Lung (tissue), 12 donors: ENCODE measurements around the gene C16orf54. TPM values are rescaled to one million over a fixed set of nuclear protein-coding genes. Genes with fewer than 3 reads are reported as not detected.
"Not testable (repeated sequence)": the region's sequence is repeated elsewhere in the genome, so short reads cannot be mapped to it uniquely, and the experiment has no call there.

Source experiments
- ATAC-seq: fragments of 200-7000 bp; cut with Tn5 transposase; one replicate; pipeline ENCODE4 v1.9.1; 2020; ENCODE audit warnings: moderate number of reproducible peaks; ENCODE audit not compliant: insufficient read depth, low FRiP score
- DNase-seq, 3 donors: peaks; one replicate each; pipeline ENCODE4 v3.0.0-alpha.2; 2013 to 2017
- H3K27ac ChIP-seq, 2 donors: one replicate each; pipeline ENCODE4 v1.5.1; 2013; ENCODE audit warnings: mild to moderate bottlenecking in 2 of 2, moderate library complexity in 2 of 2, control low read depth in 1 of 2, inconsistent platforms in 1 of 2, low read depth in 1 of 2, low read length in 1 of 2
- H3K27me3 ChIP-seq, 3 donors: one replicate each; pipeline ENCODE4 v1.5.1; 2013; ENCODE audit warnings: low read length in 2 of 3; ENCODE audit not compliant: control insufficient read depth in 3 of 3, insufficient read depth in 3 of 3
- H3K36me3 ChIP-seq, 4 donors: one replicate each; pipeline ENCODE4 v1.5.1; 2013; ENCODE audit warnings: low read length in 4 of 4, mild to moderate bottlenecking in 1 of 4, moderate library complexity in 1 of 4; ENCODE audit not compliant: control insufficient read depth in 4 of 4, insufficient read depth in 4 of 4
- H3K4me1 ChIP-seq, 5 donors: one replicate each; pipeline ENCODE4 v1.5.1; 2013; ENCODE audit warnings: low read length in 5 of 5, mild to moderate bottlenecking in 2 of 5, moderate library complexity in 1 of 5; ENCODE audit not compliant: control insufficient read depth in 5 of 5, insufficient read depth in 5 of 5
- H3K4me3 ChIP-seq: one replicate; pipeline ENCODE4 v1.5.1; 2013; ENCODE audit warnings: mild to moderate bottlenecking, control low read depth, moderate library complexity
- H3K9ac ChIP-seq, 2 donors: one replicate each; pipeline ENCODE4 v1.5.1; 2013; ENCODE audit warnings: low read length in 2 of 2, control low read depth in 1 of 2; ENCODE audit not compliant: insufficient read depth in 1 of 2
- H3K9me3 ChIP-seq, 4 donors: one replicate each; pipeline ENCODE4 v1.5.1; 2013; ENCODE audit warnings: low read length in 3 of 4, mild to moderate bottlenecking in 1 of 4, moderate library complexity in 1 of 4; ENCODE audit not compliant: control insufficient read depth in 4 of 4, insufficient read depth in 3 of 4
- CTCF ChIP-seq: IDR thresholded peaks from 2 replicates; pipeline ENCODE4 v1.5.1; 2012; ENCODE audit warnings: mild to moderate bottlenecking; ENCODE audit errors: control extremely low read depth, extremely low read depth
- WGBS, 2 donors: extraction: QIAGEN DNeasy Blood & Tissue Kit; methylation state at CpG; one replicate each; pipeline ENCODE4 v1.1.7; 2013; 5-methylcytosine and 5-hydroxymethylcytosine counted together
- polyA plus RNA-seq, 2 donors: library from polyadenylated mRNA; stranded (reverse); fragments of 200-250 nt; gene quantifications; one replicate each; pipeline ENCODE4 v1.2.1, GENCODE V29; 2013
- total RNA-seq, 2 donors: library from RNA; depleted of rRNA in 1 of 2; stranded (reverse); fragments of >200 nt in 1 of 2; gene quantifications; one replicate each; pipeline ENCODE4 v1.2.1, GENCODE V29; 2014 to 2021
- donor health status: control.
- donor health status: control.
- donor health status: Bipolar disorder and iron deficiency.
- donor health status: healthy.
- donor health status: DM: yes; HTN: yes; CAD: no.

Gene C16orf54
- total and polyA plus RNA-seq, 4 donors, result 2.8 to 9.1 (median 4.5) TPM

GRCh38 chr16:29743475-29743826 is 2.3 kb downstream of the C16orf54 start:
- no peak overlapping the region for H3K4me3 ChIP-seq
- WGBS, 2 donors, result 65 to 84% methylated on average over 5 of the region's 5 CpGs
- no peaks in the 10 kb centered on the region for H3K36me3 ChIP-seq
- no peak for TF ChIP-seq CTCF
- no peak for ATAC-seq
- H3K27me3 ChIP-seq, result no peaks in the 10 kb centered on the region
- H3K9ac ChIP-seq, result no peak overlapping the region
- H3K4me1 ChIP-seq, result no peaks in the 10 kb centered on the region
- DNase-seq, result no peak
- no peak overlapping the region for H3K27ac ChIP-seq
- no peaks in the 10 kb centered on the region for H3K9me3 ChIP-seq

- no peaks in the 10 kb centered on the region for H3K9me3 ChIP-seq
- H3K4me1 ChIP-seq, result no peaks in the 10 kb centered on the region
- no peak overlapping the region for H3K9ac ChIP-seq
- no peak overlapping the region for H3K4me3 ChIP-seq
- H3K27ac ChIP-seq, result no peak overlapping the region
- WGBS, 2 donors, result 70 to 85% methylated on average over 7 of the region's 7 CpGs
- ATAC-seq (no peak), DNase-seq (no peak)
- H3K36me3 ChIP-seq, result no peaks in the 10 kb centered on the region
- H3K27me3 ChIP-seq, result no peaks in the 10 kb centered on the region
- no peak for TF ChIP-seq CTCF
These were observed 3.0 kb downstream of the C16orf54 start for GRCh38 chr16:29742683-29743275.

GRCh38 chr16:29740630-29741015 is 5.2 kb downstream of the C16orf54 start:
- H3K4me1 ChIP-seq, H3K9ac ChIP-seq, H3K36me3 ChIP-seq, H3K9me3 ChIP-seq, DNase-seq, H3K27me3 ChIP-seq, H3K4me3 ChIP-seq, H3K27ac ChIP-seq, ATAC-seq: not testable (repeated sequence)
- 33 to 53% methylated on average over 11 of the region's 11 CpGs for WGBS, 2 donors

GRCh38 chr16:29739927-29740629 is 5.7 kb downstream of the C16orf54 start:
- H3K27ac ChIP-seq, H3K4me3 ChIP-seq: not testable (repeated sequence)

More at GRCh38 chr16:29739927-29740629, 5.7 kb downstream of the C16orf54 start:
- not testable (repeated sequence) for DNase-seq, H3K9me3 ChIP-seq, H3K9ac ChIP-seq, ATAC-seq, H3K27me3 ChIP-seq, H3K4me1 ChIP-seq, H3K36me3 ChIP-seq
- WGBS, 2 donors, result 85 to 90% methylated on average over 6 of the region's 6 CpGs
